Peyer's patch (tissue), 4 donors: Measurements from ENCODE around the gene CMAS.

Source experiments
- POLR2A ChIP-seq, 2 donors: fragments of 450-650 bp; IDR thresholded peaks; one replicate each; pipeline ENCODE4 v1.5.1; 2017; ENCODE audit warnings: antibody characterized with exemption in 2 of 2, mild to moderate bottlenecking in 2 of 2, moderate library complexity in 2 of 2
- TF ChIP-seq, protein P1 (sequence below), 6 experiments: fragments of 450-650 bp in 4 of 6; fragments of 200-600 bp in 2 of 6; sonication (generic) in 1 of 6; IDR thresholded peaks; one replicate each; pipeline ENCODE4 v1.5.1; 2017 to 2019; ENCODE audit warnings: antibody characterized with exemption in 6 of 6, mild to moderate bottlenecking in 3 of 6, moderate library complexity in 1 of 6

DNA sequence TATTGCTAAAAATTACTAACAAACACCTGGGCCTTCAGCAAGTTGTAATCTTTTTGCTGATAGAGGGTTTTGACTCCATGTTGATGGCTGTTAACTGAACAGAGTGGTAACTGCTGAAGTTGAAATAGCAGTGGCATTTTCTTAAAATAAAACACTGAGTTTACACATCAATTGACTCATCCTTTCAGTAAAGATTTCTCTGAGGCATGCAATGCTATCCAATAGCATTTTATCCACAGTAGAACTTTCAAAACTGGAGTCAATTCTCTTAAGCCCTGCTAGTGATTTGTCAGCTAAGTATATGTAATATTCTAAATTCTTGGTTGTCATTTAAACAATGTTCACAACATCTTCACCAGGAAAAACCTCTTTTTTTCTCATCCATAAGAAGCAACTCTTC, 59.5 kb downstream of the CMAS start:
- TF ChIP-seq, protein P1, sequence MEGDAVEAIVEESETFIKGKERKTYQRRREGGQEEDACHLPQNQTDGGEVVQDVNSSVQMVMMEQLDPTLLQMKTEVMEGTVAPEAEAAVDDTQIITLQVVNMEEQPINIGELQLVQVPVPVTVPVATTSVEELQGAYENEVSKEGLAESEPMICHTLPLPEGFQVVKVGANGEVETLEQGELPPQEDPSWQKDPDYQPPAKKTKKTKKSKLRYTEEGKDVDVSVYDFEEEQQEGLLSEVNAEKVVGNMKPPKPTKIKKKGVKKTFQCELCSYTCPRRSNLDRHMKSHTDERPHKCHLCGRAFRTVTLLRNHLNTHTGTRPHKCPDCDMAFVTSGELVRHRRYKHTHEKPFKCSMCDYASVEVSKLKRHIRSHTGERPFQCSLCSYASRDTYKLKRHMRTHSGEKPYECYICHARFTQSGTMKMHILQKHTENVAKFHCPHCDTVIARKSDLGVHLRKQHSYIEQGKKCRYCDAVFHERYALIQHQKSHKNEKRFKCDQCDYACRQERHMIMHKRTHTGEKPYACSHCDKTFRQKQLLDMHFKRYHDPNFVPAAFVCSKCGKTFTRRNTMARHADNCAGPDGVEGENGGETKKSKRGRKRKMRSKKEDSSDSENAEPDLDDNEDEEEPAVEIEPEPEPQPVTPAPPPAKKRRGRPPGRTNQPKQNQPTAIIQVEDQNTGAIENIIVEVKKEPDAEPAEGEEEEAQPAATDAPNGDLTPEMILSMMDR (IDR thresholded peaks at IDR 0.05) = no peak
- TF ChIP-seq POLR2A (IDR thresholded peaks at IDR 0.05) = no peak
